Osteocyte (in vitro differentiated cells): ENCODE results near the gene PRUNE2. TPM values are rescaled to one million over a fixed set of nuclear protein-coding genes. Genes with fewer than 3 reads are reported as not detected.

Source experiments
- DNase-seq: peaks from one replicate; pipeline ENCODE4 v3.0.0; 2021; ENCODE audit warnings: mixed read lengths; ENCODE audit not compliant: unreplicated experiment; ENCODE audit errors: extremely low spot score
- H3K27ac Mint-ChIP-seq: one replicate; pipeline ENCODE4 v1.8.0; 2021; ENCODE audit warnings: mild to moderate bottlenecking, mixed read lengths; ENCODE audit not compliant: unreplicated experiment
- H3K27me3 Mint-ChIP-seq: one replicate; pipeline ENCODE4 v1.8.0; 2021; ENCODE audit warnings: mixed read lengths; ENCODE audit not compliant: unreplicated experiment
- H3K36me3 Mint-ChIP-seq: one replicate; pipeline ENCODE4 v1.8.0; 2021; ENCODE audit warnings: mixed read lengths; ENCODE audit not compliant: unreplicated experiment
- H3K4me1 Mint-ChIP-seq: one replicate; pipeline ENCODE4 v1.8.0; 2021; ENCODE audit warnings: mixed read lengths; ENCODE audit not compliant: unreplicated experiment
- H3K4me3 Mint-ChIP-seq: one replicate; pipeline ENCODE4 v1.8.0; 2021; ENCODE audit warnings: mild to moderate bottlenecking, moderate library complexity, mixed read lengths; ENCODE audit not compliant: unreplicated experiment
- H3K9me3 Mint-ChIP-seq: one replicate; pipeline ENCODE4 v1.8.0; 2021; ENCODE audit warnings: mixed read lengths; ENCODE audit not compliant: unreplicated experiment
- CTCF ChIP-seq: fragments of 200-600 bp; sonication (generic); IDR thresholded peaks from 2 replicates; pipeline ENCODE4 v1.5.0; 2021; ENCODE audit warnings: antibody characterized with exemption, mild to moderate bottlenecking, moderate library complexity
- total RNA-seq: library from RNA; stranded (reverse); gene quantifications from 2 replicates; pipeline ENCODE4 v1.2.1, GENCODE V29; 2021

The PRUNE2 gene
- total RNA-seq, 1 donor from 2014 or later: 1.0 TPM

GRCh38 chr9:76665458-76665857 lies 240.5 kb downstream of the PRUNE2 start:
- no peaks in the 10 kb centered on the region for H3K36me3 Mint-ChIP-seq
- TF ChIP-seq CTCF: no peak
- no peak for DNase-seq
- peaks cover 7% of the 10 kb centered on the region for H3K4me1 Mint-ChIP-seq
- no peak overlapping the region for H3K4me3 Mint-ChIP-seq
- no peaks in the 10 kb centered on the region for H3K27me3 Mint-ChIP-seq
- no peak overlapping the region for H3K27ac Mint-ChIP-seq
- H3K9me3 Mint-ChIP-seq: no peaks in the 10 kb centered on the region

- Mint-ChIP-seq H3K4me3 (no peak overlapping the region), H3K27ac (no peak overlapping the region), H3K36me3 (no peaks in the 10 kb centered on the region), H3K27me3 (no peaks in the 10 kb centered on the region), H3K4me1 (peaks cover 7% of the 10 kb centered on the region), H3K9me3 (no peaks in the 10 kb centered on the region)
- no peak for TF ChIP-seq CTCF
- no peak for DNase-seq
These were observed 241.8 kb downstream of the PRUNE2 start for GRCh38 chr9:76664120-76664519.

- H3K27me3 Mint-ChIP-seq: no peaks in the 10 kb centered on the region
- no peak overlapping the region for H3K4me3 Mint-ChIP-seq
- DNase-seq: no peak
- H3K36me3 Mint-ChIP-seq: no peaks in the 10 kb centered on the region
- no peaks in the 10 kb centered on the region for H3K9me3 Mint-ChIP-seq
- peaks cover 11% of the 10 kb centered on the region for H3K4me1 Mint-ChIP-seq
- no peak overlapping the region for H3K27ac Mint-ChIP-seq
- TF ChIP-seq CTCF: no peak
These were observed 243.2 kb downstream of the PRUNE2 start for GRCh38 chr9:76662476-76663281.

- Mint-ChIP-seq H3K27ac (no peak overlapping the region), H3K27me3 (no peaks in the 10 kb centered on the region), H3K4me3 (no peak overlapping the region), H3K36me3 (no peaks in the 10 kb centered on the region), H3K9me3 (no peaks in the 10 kb centered on the region), H3K4me1 (peaks cover 43% of the 10 kb centered on the region)
- TF ChIP-seq CTCF: peak; percentile 85
- DNase-seq: no peak
These were observed 247.2 kb downstream of the PRUNE2 start for GRCh38 chr9:76658510-76659231.

- no peaks in the 10 kb centered on the region for H3K27me3 Mint-ChIP-seq
- peaks cover 57% of the 10 kb centered on the region for H3K4me1 Mint-ChIP-seq
- H3K36me3 Mint-ChIP-seq: no peaks in the 10 kb centered on the region
- TF ChIP-seq CTCF: no peak
- H3K9me3 Mint-ChIP-seq: no peaks in the 10 kb centered on the region
- DNase-seq: no peak
- no peak overlapping the region for H3K4me3 Mint-ChIP-seq
- H3K27ac Mint-ChIP-seq: peak overlapping the region; percentile 89
These were observed 248.6 kb downstream of the PRUNE2 start for GRCh38 chr9:76657265-76657664.
